HG03457 (cell line): ENCODE measurements around the gene LNX2.

Experiments used
- ATAC-seq: cut with Tn5 transposase; IDR thresholded peaks from one replicate; pipeline ENCODE4 v1.9.1; 2021; ENCODE audit warnings: moderate number of reproducible peaks; ENCODE audit not compliant: unreplicated experiment

Gene LNX2

DNA sequence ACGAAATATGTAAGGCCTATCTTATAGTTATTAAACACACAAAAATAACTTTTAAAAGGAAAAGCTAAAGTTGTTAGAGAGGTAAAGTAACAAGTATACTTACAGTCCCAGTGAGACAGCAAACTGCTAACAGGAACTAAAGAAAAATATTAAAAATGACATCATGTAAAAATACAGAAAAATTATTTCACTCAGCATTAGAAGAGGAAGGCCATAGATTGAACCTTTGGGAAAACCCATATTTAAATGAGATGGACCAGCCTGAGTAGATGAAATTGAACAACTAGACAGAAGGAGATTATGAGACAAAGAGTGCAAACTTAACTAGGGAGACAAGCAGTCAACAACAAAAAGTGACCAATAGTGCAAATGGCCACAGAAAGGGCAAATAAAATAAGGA is 49.4 kb downstream of the LNX2 start:
- no peak for ATAC-seq

DNA sequence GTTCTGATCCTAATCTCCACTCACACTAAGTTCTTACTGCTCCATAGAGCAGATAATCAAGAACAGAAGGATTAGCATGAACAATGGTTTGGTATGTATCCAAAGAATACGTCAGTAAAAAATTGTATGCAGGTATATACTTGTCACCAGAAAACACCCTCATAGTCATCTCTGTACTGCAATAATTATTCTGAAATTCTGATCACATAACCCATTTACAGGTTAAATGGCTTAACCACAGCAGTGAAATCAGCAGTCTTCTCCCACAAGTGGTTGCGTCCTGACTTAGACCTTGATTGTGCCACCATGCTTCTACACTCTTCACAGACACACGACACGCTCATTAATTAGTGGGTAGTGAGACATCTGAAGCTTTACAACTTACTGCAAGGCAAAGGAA is 50.9 kb downstream of the LNX2 start:
- ATAC-seq = no peak

DNA sequence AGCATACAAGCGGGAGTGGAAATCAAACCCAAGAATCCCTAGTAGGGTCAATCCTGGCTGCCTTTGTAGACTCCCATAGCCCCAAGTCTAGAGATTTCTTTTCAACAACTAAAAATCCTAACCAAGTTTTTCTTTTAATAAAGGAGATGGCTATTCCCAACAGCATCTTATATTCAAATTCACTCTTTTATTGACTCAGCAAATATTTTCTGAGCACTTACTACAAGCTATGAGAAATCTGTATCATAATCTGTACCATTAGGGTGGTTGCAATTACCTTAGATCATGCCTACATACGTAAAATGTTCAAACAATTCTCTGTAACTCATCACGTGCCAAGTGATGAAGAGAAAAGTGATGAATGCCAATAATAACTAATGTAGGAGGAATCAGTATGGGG is 54.5 kb downstream of the LNX2 start:
- ATAC-seq = no peak

DNA sequence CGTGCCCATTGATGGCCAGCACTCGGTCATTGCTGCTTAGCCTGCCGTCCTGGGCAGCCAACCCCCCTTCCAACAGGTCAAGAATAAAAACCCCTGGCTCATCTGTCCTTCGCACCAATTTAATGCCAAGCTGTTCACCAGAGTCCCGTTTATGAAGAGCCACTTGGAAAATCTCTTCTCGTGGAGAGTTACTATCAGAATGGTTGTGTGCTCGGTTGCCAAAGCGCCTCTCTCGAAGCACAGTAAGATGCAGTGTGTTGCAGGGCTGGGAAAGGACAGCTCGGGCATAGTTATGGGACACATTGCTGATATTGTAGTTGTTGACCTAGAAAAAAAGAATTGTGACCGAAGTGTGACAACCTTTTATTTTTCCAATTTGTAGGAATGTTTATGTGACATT is 57.9 kb downstream of the LNX2 start:
- no peak for ATAC-seq

DNA sequence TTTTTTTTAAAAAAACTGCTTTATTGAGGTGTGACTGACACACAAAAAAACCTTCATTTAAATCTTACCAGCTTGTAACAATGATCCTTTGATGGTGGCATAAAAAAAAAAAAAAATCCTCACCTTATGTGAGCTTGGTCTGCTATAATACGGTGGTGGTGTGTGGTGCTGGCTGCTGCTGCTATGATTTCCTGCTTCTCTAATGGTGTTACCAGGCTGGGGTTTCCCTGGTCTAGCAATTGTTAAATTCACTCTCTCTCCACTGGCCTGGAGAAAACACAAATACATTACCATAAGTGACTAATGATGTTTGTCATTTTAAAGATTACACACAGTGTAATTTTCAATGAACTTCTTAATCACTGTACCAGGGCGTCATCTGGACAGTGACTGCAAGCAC is 60.6 kb downstream of the LNX2 start:
- no peak for ATAC-seq

DNA sequence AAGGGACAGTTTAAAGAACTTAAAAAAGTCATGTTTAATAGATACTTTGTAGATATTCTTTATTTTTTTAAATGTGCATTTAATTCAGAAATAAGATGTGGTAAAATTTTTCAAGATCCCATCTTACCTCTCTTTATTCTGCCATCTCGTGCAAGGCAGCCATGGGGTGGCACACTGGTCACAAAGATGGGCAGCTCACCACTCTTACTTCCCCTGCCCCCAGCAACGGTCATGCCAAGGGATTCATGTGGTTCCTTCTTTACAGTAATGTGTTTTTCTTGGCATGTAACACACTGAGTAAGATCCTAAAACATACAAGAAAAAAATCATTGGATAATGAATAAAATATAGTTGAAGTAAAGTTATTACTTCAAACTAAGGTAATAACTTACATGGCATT is 64.2 kb downstream of the LNX2 start:
- no peak for ATAC-seq

DNA sequence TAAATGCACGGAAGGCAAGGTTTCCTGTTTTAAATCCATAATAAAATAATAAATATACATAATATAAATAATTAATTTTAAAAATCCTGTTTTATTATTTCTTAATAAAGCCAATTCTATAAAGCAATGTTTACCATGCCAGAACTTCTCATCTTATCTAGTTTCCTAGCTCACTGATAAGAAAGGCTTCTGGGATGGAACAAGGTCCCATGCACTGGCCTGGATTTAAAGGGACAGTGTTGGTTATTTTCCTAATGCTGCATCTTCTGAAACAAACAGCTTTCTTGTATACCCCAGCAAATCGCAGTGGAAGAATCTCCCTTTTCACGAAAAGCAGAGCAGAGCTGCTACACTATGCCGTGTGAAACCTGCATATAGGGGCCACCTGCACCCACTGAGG is 68.8 kb downstream of the LNX2 start:
- no peak for ATAC-seq

DNA sequence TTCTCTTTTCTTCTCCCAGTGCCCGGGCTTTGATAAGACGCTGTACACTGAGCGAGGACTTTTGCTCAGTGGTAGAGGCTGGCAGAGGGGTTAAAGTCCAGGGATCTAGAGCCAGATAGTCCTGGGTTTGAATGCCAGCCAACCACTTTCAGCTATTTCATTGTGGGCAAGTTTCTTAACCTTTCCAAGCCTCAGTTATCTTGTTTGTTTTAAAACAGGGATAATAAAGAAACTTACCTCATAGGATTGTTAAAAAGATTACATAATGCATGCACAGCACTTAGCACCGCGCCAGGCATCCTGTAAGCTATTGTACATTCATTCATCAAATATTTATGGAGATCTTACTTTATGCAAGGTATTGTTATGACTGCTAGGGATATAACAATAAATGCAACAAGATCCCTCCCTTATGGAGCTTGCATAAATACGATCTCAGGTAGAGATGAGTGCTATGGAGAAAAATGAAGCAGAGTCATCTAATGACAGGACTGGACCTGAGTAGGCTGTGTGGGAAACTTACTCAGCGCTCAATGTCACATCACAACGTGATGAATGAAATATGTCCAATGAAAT is 70.8 kb downstream of the LNX2 start:
- no peak for ATAC-seq

DNA sequence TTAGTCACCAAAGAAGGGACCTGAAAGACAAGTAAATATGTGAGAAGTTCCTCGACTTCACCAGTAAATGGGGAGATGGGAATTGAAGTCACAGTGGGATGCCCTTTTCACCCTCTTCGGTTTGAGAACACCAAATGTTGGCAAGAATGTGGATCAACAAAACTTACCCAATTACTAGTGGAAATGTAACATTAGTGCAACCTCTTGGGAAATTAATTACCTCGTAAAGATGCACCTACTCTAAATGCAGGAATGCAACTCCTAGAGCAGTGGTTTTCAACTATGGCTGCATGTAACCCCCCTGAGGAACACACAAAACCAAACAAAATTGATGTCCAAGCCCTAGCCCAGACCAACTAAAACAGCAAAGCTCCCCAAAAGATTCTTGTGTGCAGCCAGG is 78.1 kb downstream of the LNX2 start:
- no peak for ATAC-seq

DNA sequence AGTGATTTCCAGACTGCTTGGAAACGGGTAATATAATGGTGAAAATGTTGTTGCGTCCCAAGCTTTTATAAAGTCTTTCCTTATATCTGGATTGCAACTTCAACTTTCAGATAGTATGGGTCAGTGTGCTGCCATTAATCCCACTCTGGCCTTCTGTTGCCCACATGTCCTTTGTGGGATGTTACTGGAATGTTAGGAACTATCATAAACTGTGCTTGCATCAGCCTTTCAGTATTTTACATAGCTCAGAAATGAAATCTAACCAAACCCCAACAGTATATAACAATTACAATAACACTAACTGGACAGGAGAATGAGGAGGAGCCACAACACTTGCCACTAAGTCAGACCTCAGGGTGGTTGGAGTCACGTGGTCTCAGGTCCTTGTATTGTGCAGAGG is 78.9 kb downstream of the LNX2 start:
- ATAC-seq = no peak

DNA sequence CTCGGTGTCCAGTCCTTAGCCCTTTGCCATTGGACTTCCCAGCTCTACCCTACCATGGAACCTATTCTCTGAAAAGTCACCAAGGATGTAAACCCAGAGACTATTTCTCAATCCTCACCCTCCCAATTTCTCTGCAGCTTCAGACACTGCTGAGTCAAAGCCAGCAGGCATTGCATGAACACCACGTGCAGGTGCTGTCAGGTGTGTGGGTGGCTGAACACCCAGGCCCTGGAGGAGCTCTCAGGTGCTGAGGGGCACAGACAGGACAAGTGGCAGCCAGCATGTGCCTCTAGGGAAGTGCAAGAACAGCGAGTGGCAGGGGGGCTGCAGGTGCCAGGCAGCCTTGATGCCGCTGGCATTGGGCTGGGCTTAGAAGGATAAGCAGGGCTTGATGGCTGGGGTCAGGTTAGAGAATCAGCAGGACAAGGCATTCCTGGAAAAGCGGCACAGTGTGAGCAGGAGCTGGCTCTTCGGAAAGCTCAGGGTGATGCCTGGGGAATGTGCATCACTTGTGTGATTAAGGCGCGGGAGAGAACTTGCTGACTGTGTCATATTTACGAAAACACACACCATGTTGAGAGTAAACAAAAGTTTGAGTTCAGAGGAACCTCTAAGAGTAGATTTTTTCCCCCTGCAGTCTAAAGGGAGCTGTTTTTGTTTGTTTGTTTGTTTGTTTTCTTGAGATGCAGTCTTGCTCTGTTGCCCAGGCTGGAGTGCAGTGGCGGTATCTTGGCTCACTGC is 83.8 kb downstream of the LNX2 start:
- no peak for ATAC-seq

DNA sequence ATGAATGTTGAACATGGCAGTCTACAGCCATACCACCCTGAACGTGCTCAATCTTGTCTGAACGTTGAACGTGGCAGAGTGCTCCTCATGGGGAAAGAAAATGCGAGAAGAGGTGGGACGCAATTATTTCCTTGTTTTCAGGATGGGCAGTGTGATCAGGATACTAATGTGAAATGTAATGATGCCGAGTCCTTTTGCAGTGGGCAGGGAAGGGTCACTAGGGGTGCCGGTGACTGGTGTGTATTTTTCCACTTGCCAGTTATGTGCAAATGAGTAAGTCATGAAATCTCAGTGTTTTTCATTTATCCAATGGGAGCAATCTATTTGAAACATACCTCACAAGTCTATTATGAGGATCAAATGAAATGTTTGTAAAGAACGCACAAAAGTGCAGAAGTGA is 84.8 kb downstream of the LNX2 start:
- ATAC-seq = no peak

DNA sequence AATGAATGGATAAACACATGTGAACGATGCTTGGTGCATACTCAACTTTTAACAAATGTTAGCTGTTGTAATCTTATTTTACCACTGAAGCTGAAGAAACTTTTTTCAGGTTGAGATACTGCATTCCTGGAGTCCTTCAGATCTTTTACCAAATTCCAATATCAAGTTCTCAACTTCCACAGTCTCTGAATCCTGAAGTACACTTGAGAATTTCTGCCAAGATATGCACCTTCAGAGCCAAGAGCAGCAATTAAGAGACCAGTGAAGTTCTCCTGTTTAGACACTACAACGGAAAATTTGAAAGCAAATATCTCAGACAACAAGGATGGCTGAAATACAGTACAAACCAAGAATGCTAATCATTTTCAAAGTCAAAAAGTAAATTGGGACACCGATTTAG is 85.3 kb downstream of the LNX2 start:
- no peak for ATAC-seq

DNA sequence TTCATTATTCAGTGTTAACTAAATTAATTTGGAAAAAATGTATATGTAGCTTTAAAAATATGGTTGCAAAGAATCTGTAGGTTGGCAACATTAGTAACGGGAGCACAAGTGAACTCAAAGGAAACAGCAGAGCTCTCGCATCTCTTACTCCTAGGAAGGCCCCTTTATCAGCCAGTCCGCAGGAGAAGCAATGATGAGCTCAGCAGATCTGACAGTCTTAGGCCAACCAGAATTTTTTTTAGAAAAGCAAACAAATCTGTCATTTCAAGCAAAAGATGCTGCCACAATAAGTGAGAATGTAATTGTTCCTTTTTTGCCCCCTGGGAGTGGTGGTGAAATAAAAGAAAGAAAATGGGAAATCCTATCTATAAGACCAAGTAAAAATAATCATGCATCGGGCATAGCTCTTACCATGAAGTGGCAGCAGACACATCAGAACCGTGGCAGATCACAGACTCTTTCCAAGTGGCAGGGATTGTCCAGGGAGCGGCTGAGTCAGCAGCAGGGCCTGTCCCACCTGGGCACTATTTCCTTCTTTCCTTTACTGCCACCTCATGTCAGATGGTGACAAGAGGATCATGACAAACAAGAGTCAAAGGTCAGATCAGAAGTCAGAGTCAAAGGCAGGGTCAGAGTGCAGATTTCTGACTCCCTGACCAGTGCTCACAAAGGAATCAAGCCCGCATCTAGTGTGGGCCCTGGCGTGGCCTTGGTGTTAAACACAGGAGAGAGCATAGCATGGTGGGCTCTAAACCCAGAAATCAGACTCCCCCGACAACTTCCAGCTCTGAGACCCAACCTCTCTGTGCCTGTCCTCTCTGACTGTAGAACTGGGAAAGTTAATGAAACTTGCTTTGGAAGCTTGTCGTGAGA is 86.0 kb downstream of the LNX2 start:
- ATAC-seq = no peak

DNA sequence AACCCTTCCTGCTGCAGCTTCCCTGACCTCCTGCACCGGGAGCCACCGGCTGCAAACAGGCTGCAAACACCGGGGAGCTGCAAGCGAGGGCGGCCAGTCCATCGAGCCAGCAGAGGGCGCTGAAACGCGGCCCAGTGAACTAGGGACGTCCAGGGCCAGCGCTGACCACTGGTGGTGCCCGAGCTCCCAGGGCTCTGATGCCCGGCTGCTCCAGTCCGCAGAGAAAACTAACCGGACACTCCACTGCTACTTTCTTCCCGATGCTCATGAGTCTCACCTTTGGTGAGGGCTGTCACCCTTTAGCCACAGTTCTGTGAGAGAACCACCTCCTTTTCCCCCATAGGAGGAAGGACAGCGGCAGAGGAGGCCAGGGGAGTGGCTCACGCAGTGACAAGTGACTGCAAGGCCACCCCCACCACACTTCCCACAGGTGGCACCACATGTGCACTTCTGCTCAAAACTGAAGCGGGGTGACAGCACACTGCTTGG is 87.1 kb downstream of the LNX2 start:
- no peak for ATAC-seq

DNA sequence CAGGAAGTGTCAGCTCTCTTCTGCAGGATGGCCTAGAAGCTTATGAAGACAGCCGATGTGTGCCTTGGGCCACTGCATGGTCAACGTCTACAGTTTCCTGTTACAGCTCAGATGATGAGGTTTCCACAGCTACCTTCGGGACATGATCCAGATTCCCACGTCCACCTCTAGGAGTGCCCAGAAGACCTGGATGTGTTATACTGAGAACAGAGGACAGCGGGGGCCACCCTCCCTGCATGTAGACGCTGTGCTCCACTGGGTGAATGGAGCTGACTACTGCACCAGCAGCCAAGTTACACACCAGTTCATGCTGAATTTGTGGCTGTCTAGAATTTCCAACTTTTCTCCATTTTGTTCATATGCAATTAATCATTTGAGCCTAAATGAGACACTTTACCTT is 91.4 kb downstream of the LNX2 start:
- no peak for ATAC-seq

DNA sequence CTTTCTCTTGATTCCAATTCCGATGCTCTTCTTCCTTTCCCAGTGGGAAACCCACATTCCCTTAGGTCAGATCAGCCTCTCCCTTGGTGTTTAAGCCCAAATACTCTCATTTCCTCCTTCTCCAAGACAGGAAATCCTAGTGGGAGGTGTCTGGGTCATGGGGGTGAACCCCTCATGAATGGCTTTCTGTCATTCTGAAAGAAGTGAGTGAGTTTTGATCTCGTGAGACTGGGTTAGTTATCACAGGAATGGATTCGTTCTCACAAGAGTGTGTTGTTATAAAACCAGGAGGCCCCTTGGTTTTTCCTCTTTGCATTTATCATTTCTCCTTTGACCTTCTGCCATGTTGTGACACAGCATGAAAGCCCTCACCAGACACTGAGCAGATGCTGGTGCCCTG is 93.8 kb downstream of the LNX2 start:
- ATAC-seq = no peak

DNA sequence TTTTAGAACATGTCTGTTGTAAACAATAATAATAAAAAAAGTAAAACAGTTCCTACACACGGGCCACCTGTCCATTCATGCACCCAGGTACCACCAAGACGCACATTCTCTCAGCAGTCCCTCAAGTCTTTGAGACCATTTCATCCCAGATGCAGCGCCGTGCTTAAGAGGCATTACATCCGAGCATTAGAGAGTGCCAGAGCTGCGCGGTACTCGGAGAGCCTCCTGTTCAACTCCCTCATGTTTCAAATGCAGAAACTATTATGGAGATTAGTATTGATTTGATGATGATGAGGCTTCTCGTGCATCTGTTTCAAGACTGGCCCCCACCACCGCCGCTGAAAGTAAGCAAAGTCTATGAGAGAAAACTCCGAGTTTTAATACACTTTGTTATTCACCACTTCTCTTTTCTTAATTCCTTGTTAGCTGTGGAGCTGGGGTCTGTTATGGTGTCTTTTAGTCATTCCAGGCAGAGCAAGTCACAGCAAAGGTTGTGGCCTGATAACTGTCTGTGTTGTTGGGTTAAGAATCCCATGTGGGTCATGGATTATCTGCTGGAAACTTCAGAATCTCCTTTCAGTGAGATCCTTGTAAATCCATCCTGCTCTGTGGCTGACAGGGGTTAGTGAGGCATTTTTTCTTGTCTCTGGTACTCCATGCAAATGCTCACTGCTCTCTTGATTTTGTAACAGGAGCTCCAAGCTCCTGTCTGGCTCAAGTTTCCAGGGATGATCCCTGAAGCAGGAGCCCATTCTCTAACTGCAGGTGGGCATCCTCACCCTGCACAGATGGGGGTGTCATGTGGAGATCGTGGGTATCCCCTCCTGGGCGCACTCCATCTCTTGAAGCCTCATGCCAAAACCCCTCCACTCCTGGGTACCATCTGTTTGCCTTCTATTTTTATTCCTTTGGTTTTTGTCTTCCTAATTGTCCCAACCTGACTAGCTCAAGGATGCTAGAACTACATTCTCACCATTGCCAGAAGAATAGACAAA is 95.1 kb downstream of the LNX2 start:
- no peak for ATAC-seq

DNA sequence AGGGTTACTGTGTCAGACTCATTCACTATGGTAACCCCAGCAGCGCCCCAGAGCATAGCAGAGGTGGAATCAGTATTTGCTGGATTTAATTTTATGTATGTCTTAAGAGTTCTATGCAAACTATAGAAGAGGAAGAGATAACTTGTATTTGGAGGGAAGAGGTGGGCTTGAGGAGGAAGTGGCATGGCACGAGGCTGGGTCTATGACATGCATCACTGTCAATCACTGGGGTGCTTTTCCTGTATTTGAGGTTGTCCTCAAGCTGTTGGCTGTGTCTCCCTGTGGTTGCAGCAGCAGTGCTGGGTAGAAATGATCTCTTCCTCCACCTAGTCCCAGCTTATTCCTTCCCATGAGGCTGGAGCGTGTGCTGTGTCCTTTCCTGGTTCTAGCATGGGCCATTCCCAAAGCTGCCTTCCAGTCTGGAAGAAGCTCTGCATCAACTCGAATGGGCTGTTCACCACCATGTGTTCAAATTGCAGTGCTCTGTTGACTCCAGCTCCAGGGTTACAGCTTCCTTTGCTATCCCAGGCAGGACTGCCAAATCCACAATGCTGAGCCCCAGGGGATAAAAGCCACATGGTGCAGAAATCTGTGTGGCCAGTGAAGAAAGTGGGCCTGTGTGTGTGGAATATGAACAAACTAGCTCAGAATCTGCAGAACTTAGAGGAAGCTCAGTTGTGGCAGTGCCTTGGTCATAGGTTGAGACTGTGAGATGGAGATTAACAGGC is 96.8 kb downstream of the LNX2 start:
- no peak for ATAC-seq

DNA sequence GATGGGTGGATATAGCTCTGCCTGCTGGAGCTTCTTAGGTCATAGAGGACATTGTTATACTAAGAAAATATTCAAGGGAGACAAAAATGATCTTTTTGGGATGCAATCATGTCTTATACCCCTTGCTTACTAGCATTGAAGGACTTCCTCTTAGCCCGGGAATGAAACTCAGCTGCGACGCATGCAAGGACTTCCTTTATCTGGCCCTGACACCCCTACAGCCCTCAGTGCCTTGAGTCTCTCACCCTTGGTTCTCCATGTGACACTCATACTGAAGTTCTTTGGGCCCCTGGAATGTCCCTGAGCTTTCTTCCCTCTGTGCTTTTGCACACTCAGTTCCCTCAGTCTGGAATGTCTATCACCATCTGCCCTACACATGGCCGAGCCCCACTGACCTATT is 97.5 kb downstream of the LNX2 start:
- no peak for ATAC-seq
